OCI-LY3 (cell line): ENCODE data around the gene TRIM47.

Experiments used
- CTCF ChIP-seq: fragments of 200-600, 300-600 bp; sonication (generic); IDR thresholded peaks from 2 replicates; pipeline ENCODE4 v1.5.1; 2014; ENCODE audit warnings: antibody characterized with exemption, low read length, low read depth
- EZH2phosphoT487 ChIP-seq: fragments of 200-600 bp; shearing (Covaris generic); IDR thresholded peaks from 2 replicates; pipeline ENCODE4 v1.6.1; 2018; ENCODE audit warnings: antibody characterized with exemption, mixed run types, low read depth

DNA sequence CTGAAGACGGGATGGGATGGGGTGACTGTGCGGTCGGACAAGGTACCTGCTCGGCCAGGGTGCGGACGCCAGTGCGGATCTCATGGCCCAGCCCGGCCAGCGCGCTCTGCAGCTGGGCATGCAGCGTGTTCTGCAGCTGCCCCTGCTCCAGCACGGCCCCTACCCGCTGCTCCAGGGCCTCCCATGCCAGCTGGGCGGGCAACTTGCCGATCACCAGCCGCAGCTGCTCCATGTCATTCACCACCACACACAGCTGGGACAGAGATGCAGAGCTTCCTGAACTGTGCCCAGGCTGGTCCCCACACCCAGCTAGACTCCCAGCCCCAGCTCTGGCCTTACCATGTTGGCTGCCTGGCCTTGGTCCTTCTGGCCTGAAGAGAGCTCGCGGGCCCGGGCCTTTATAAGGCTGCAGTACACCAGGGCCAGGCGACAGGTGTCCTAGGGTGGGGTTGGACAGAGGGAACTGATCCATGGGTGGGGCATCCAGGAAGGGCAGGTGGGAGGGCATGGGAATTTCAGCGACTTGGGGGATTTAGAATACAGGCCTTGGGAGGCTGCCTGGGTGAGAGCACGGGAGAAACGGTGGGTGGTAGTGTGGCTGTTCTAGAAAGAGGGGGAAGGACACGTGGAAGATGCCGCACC, 44.0 kb downstream of the TRIM47 start:
- TF ChIP-seq CTCF (no peak), EZH2phosphoT487 (no peak)
